GM15510 (cell line): Measurements from ENCODE around the gene PARVB.

Experiments
- POLR2A ChIP-seq: IDR thresholded peaks from 3 replicates; pipeline ENCODE4 v1.6.1; 2011; ENCODE audit warnings: borderline replicate concordance; ENCODE audit not compliant: insufficient read length; ENCODE audit errors: extremely low read depth

The PARVB gene

GRCh38 chr22:44085743-44086270 is 61.7 kb downstream of the PARVB start:
- no peak for TF ChIP-seq POLR2A

GRCh38 chr22:44086271-44087088 is 62.4 kb downstream of the PARVB start:
- no peak for TF ChIP-seq POLR2A

- TF ChIP-seq POLR2A: no peak
Measured at GRCh38 chr22:44087089-44087430, 63.0 kb downstream of the PARVB start.

- no peak for TF ChIP-seq POLR2A
Measured at GRCh38 chr22:44088976-44089570, 65.0 kb downstream of the PARVB start.

- TF ChIP-seq POLR2A: no peak
Measured at GRCh38 chr22:44089717-44090570, 65.8 kb downstream of the PARVB start.

- TF ChIP-seq POLR2A: no peak
Measured at GRCh38 chr22:44090571-44090905, 66.4 kb downstream of the PARVB start.

GRCh38 chr22:44091021-44091721 is 67.1 kb downstream of the PARVB start:
- TF ChIP-seq POLR2A: no peak

- TF ChIP-seq POLR2A: no peak
Measured at GRCh38 chr22:44091751-44092150, 67.6 kb downstream of the PARVB start.

GRCh38 chr22:44092636-44093220 is 68.6 kb downstream of the PARVB start:
- no peak for TF ChIP-seq POLR2A

- no peak for TF ChIP-seq POLR2A
Measured at GRCh38 chr22:44093791-44094190, 69.7 kb downstream of the PARVB start.

GRCh38 chr22:44094751-44095302 is 70.7 kb downstream of the PARVB start:
- TF ChIP-seq POLR2A: no peak

- TF ChIP-seq POLR2A: no peak
Measured at GRCh38 chr22:44096736-44097135, 72.6 kb downstream of the PARVB start.

GRCh38 chr22:44097263-44098020 is 73.3 kb downstream of the PARVB start:
- no peak for TF ChIP-seq POLR2A
